Measurements from ENCODE around the gene SLC36A1. TPM values are rescaled to one million over a fixed set of nuclear protein-coding genes. Genes with fewer than 3 reads are reported as not detected.
A peak's percentile ranks its signal among the peaks of the same experiment; 100 is the strongest.

The SLC36A1 gene
- total and polyA plus RNA-seq, 10 donors: 1.7 to 29.6 (median 17.7) TPM

GRCh38 chr5:151408591-151409230 lies 38.7 kb upstream of the SLC36A1 start:
- intact Hi-C loops (cut with DNase I; ENCODE audit: low total_unique reads): no loop called here
- TF ChIP-seq, protein P1, sequence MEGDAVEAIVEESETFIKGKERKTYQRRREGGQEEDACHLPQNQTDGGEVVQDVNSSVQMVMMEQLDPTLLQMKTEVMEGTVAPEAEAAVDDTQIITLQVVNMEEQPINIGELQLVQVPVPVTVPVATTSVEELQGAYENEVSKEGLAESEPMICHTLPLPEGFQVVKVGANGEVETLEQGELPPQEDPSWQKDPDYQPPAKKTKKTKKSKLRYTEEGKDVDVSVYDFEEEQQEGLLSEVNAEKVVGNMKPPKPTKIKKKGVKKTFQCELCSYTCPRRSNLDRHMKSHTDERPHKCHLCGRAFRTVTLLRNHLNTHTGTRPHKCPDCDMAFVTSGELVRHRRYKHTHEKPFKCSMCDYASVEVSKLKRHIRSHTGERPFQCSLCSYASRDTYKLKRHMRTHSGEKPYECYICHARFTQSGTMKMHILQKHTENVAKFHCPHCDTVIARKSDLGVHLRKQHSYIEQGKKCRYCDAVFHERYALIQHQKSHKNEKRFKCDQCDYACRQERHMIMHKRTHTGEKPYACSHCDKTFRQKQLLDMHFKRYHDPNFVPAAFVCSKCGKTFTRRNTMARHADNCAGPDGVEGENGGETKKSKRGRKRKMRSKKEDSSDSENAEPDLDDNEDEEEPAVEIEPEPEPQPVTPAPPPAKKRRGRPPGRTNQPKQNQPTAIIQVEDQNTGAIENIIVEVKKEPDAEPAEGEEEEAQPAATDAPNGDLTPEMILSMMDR (IDR thresholded peaks at IDR 0.05 in 8 of 11, conservative IDR thresholded peaks at IDR 0.05 in 3 of 11): no peak
- TF ChIP-seq POLR2A (IDR thresholded peaks at IDR 0.05) (no peak), POLR2AphosphoS5 (IDR thresholded peaks at IDR 0.05) (no peak)
- Histone ChIP-seq H3K27me3 (replicated peaks in 1 of 7) (peaks cover 0 to 60% (median 0%) of the 10 kb centered on the region in 7 donors), H3K4me3 (no peak overlapping the region), H3K4me1 (peaks cover 0 to 6% (median 0%) of the 10 kb centered on the region in 6 donors), H3K9me3 (no peaks in the 10 kb centered on the region), H3K27ac (no peak overlapping the region), H3K36me3 (no peaks in the 10 kb centered on the region)
- DNase-seq: no peak
- 37 to 46% (median 40%) methylated on average over 4 of the region's 4 CpGs for WGBS, 5 donors

GRCh38 chr5:151413800-151414199 lies 33.6 kb upstream of the SLC36A1 start:
- Histone ChIP-seq H3K9me3 (peaks cover 0 to 30% (median 23%) of the 10 kb centered on the region in 8 donors), H3K4me3 (no peak overlapping the region), H3K4me1 (peaks cover 0 to 1% (median 0%) of the 10 kb centered on the region in 6 donors), H3K27me3 (replicated peaks in 1 of 7) (peaks cover 0 to 26% (median 0%) of the 10 kb centered on the region in 7 donors), H3K36me3 (no peaks in the 10 kb centered on the region), H3K27ac (no peak overlapping the region)
- intact Hi-C loops (cut with DNase I; ENCODE audit: low total_unique reads): no loop called here
- no peak for DNase-seq
- 51 to 89% (median 87%) methylated on average over 3 of the region's 3 CpGs for WGBS, 5 donors
- TF ChIP-seq POLR2A (IDR thresholded peaks at IDR 0.05) (no peak), POLR2AphosphoS5 (IDR thresholded peaks at IDR 0.05) (no peak)
- TF ChIP-seq, protein P1 (IDR thresholded peaks at IDR 0.05 in 8 of 11, conservative IDR thresholded peaks at IDR 0.05 in 3 of 11): no peak

DNA sequence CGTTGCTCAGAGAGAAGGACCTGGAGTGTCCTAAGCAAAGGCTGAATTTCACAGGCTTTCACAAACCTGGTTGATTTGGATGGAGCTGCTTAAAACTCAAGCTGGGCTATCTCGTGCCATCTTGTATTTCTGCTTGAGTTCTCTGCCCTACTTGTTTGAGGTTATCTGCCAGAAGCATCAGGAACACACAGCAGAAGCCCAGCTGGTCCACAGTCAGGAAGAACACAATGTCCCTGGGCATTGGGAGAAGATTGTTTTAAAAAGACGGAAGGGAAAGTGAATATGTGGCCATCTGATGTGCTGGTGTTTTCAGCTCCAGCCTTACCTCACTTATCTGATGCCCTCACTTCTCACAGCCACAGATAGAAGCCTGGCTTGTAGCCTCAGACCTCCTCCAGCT lies 32.9 kb upstream of the SLC36A1 start:
- Histone ChIP-seq H3K27ac (no peak overlapping the region), H3K27me3 (replicated peaks in 1 of 7) (peaks cover 0 to 22% (median 0%) of the 10 kb centered on the region in 7 donors), H3K4me3 (no peak overlapping the region), H3K4me1 (no peaks in the 10 kb centered on the region), H3K9me3 (peaks cover 0 to 35% (median 25%) of the 10 kb centered on the region in 8 donors), H3K36me3 (no peaks in the 10 kb centered on the region)
- intact Hi-C loops (cut with DNase I; ENCODE audit: low total_unique reads): no loop called here
- TF ChIP-seq POLR2AphosphoS5 (IDR thresholded peaks at IDR 0.05) (peak in 1 of 3 donors; percentile 47), POLR2A (IDR thresholded peaks at IDR 0.05) (no peak)
- no peak for DNase-seq
- 58 to 77% (median 61%) methylated on average over 3 of the region's 3 CpGs for WGBS, 5 donors

GRCh38 chr5:151417712-151418111 lies 29.7 kb upstream of the SLC36A1 start:
- Histone ChIP-seq H3K9me3 (peaks cover 0 to 35% (median 25%) of the 10 kb centered on the region in 8 donors), H3K4me1 (no peaks in the 10 kb centered on the region), H3K27me3 (replicated peaks in 1 of 7) (peaks cover 0 to 3% (median 0%) of the 10 kb centered on the region in 7 donors), H3K27ac (no peak overlapping the region), H3K4me3 (no peak overlapping the region), H3K36me3 (no peaks in the 10 kb centered on the region)
- intact Hi-C loops (cut with DNase I; ENCODE audit: low total_unique reads): no loop called here
- DNase-seq: no peak
- TF ChIP-seq, protein P1 (IDR thresholded peaks at IDR 0.05 in 8 of 11, conservative IDR thresholded peaks at IDR 0.05 in 3 of 11): no peak
- TF ChIP-seq POLR2AphosphoS5 (IDR thresholded peaks at IDR 0.05) (no peak), POLR2A (IDR thresholded peaks at IDR 0.05) (no peak)
